ENCODE results near the gene SLC22A6.

Gene SLC22A6

DNA sequence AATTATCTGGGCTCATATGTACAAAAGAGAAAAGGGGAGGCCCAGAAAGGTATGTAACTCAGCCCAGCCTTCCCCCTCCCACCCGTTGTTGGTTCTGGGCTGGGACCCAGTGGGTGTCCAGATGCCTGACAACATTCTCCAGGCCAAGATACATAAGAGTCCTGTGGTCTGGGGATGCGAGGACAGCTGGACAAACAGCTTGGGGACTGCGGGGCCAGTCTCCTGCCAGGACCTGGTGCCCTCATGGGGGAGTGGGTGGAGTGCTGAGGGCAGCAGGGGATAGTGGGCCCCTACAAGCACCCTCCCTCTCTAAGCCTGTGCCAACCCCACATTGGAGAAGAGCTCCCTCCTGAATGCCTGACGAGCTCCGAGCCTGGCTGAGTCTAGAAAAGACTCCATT lies 3.5 kb upstream of the SLC22A6 start:
- TF ChIP-seq, protein P1, sequence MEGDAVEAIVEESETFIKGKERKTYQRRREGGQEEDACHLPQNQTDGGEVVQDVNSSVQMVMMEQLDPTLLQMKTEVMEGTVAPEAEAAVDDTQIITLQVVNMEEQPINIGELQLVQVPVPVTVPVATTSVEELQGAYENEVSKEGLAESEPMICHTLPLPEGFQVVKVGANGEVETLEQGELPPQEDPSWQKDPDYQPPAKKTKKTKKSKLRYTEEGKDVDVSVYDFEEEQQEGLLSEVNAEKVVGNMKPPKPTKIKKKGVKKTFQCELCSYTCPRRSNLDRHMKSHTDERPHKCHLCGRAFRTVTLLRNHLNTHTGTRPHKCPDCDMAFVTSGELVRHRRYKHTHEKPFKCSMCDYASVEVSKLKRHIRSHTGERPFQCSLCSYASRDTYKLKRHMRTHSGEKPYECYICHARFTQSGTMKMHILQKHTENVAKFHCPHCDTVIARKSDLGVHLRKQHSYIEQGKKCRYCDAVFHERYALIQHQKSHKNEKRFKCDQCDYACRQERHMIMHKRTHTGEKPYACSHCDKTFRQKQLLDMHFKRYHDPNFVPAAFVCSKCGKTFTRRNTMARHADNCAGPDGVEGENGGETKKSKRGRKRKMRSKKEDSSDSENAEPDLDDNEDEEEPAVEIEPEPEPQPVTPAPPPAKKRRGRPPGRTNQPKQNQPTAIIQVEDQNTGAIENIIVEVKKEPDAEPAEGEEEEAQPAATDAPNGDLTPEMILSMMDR (IDR thresholded peaks at IDR 0.05; ENCODE audit: borderline replicate concordance, insufficient read depth, low read depth, low read length), result no peak
- H3K4me3 ChIP-seq (ENCODE audit: low read depth, low read length), result no peak overlapping the region

GRCh38 chr11:62985041-62985750 lies 429 bp upstream of the SLC22A6 start:
- no peak overlapping the region for H3K4me3 ChIP-seq (ENCODE audit: low read depth, low read length)
- TF ChIP-seq, protein P1 (IDR thresholded peaks at IDR 0.05; ENCODE audit: borderline replicate concordance, insufficient read depth, low read depth, low read length), result no peak

DNA sequence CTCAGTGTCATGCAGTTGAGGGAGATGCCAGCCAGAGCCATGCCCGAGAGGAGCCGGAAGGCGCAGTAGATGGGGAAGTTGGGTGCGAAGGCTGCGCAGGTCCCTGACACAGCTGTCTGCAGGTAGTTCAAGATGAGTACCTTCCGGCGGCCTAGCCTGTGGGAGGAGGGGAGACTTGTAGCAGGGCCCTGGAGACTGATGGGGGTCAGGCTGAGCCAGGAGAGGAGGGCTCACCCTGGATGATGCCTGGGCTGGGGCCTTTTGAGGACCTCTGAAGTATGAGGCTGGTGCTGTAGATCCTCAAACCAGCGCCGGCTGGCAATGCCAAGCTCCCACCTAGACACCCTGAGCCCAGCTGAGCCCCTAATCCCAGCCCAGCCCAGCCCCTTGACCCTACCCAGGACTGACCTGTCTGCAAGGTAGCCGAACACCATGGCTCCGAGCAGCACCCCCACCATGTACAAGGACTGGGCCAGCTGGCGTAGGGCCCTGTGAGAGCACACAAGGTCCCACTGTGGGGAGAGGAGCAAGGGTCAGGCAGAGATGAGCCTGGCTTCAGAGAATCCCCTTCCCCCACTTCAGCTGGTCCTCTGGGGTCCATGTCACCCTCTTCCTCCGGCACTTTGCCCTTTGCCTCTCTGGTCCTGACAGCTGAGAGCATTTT lies 1.1 kb downstream of the SLC22A6 start:
- no peak overlapping the region for H3K4me3 ChIP-seq (ENCODE audit: low read depth, low read length)
- TF ChIP-seq, protein P1 (IDR thresholded peaks at IDR 0.05; ENCODE audit: borderline replicate concordance, insufficient read depth, low read depth, low read length), result no peak

- TF ChIP-seq, protein P1 (IDR thresholded peaks at IDR 0.05; ENCODE audit: borderline replicate concordance, insufficient read depth, low read depth, low read length), result no peak
- H3K4me3 ChIP-seq (ENCODE audit: low read depth, low read length), result no peak overlapping the region
Measured at GRCh38 chr11:62981743-62982142, 3.0 kb downstream of the SLC22A6 start.

DNA sequence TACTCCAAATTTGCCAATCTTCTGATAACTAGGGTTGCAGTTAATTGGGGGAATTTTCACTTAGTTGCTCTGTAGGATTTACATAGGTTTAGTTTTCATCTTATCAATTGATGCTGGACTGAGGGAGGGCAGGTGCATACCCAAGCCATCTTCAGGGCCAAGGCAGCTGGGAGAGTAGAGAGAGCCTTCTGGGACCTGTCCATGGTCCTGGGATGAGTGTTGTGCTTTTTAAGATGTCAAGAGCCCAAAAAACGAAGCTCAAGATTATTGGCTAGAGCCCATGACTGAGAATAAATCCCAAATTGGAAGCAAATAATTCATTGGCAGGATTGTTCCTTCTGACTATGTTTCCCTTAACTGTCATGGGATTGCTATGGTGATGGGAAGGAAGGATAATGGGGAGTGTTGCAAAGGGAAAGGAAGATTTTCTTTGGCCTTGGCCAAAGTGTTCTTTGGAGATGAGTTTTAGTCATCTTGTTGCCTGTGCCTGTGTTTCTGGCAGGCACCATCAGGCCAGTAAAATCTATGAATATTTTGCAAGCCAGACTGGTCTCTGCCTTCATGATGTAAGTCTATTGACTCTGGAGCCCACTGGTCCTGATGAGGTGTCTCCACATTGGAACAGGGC lies 4.5 kb downstream of the SLC22A6 start:
- TF ChIP-seq, protein P1 (IDR thresholded peaks at IDR 0.05; ENCODE audit: borderline replicate concordance, insufficient read depth, low read depth, low read length), result no peak
- H3K4me3 ChIP-seq (ENCODE audit: low read depth, low read length), result no peak overlapping the region

GRCh38 chr11:62976109-62976508 lies 8.7 kb downstream of the SLC22A6 start:
- TF ChIP-seq, protein P1 (IDR thresholded peaks at IDR 0.05; ENCODE audit: borderline replicate concordance, insufficient read depth, low read depth, low read length), result no peak
- no peak overlapping the region for H3K4me3 ChIP-seq (ENCODE audit: low read depth, low read length)
